Mesothelial cell of epicardium (in vitro differentiated cells): ENCODE measurements around the gene UTP11. TPM values are rescaled to one million over a fixed set of nuclear protein-coding genes. Genes with fewer than 3 reads are reported as not detected.

Experiments
- DNase-seq, 2 experiments: peaks; one replicate each; pipeline ENCODE4 v3.0.0; 2021; ENCODE audit warnings: low spot score in 2 of 2; ENCODE audit not compliant: unreplicated experiment in 2 of 2
- H3K27ac Mint-ChIP-seq: 2 replicates; pipeline ENCODE4 v1.8.0; 2021; ENCODE audit warnings: mixed read lengths
- H3K27me3 Mint-ChIP-seq: 2 replicates; pipeline ENCODE4 v1.8.0; 2021; ENCODE audit warnings: low read depth, mixed read lengths
- H3K36me3 Mint-ChIP-seq: 2 replicates; pipeline ENCODE4 v1.8.0; 2021; ENCODE audit warnings: mixed read lengths
- H3K4me1 Mint-ChIP-seq: 2 replicates; pipeline ENCODE4 v1.8.0; 2021; ENCODE audit warnings: mixed read lengths
- H3K4me3 Mint-ChIP-seq: 2 replicates; pipeline ENCODE4 v1.8.0; 2021; ENCODE audit warnings: mild to moderate bottlenecking, moderate library complexity, mixed read lengths
- H3K9me3 Mint-ChIP-seq: 2 replicates; pipeline ENCODE4 v1.8.0; 2021; ENCODE audit warnings: mixed read lengths
- total RNA-seq: library from RNA; stranded (reverse); gene quantifications from 3 replicates; pipeline ENCODE4 v1.2.1, GENCODE V29; 2021
- TF ChIP-seq, protein P1 (sequence below): fragments of 200-600 bp; sonication (generic); IDR thresholded peaks from one replicate; pipeline ENCODE4 v1.5.0; 2021; ENCODE audit warnings: antibody characterized with exemption; ENCODE audit not compliant: unreplicated experiment

UTP11 gene
- total RNA-seq, 1 donor from 2014 or later: 32.3 TPM

DNA sequence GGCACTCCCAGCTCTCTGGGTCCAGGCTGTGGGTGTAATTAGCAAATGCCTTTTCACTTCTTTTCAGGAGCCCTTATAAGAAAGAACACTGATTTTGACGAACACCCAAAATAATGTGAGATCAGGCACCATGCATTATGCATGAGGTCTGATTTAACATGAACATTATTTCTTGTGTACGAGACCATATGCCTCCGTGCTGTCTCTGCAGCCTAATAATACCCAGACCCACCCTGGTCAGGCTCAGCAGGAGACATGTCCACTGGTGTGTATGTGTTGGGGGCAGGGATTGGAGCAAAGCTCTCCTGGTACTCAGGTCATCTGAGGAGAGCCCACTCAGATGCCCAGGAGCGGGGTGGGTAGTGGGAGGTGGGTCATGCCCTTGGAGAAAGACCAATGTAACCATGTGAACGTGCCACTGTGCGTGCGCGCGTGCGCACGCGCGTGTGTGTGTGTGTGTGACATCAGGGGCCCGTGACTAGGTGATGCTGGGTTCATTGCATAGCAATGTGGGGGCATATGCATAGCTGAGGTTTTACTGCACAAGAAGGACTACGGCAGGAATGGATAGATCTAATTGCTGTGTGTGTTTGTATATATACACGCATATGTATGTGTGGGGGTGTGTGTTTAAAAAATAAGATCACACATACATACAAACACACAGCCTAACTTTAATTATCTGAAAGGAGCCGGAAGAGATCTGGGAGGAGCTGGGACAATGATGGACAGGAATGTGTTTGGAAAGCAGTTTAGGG, 27.0 kb downstream of the UTP11 start:
- DNase-seq: no peak
- Mint-ChIP-seq H3K4me1 (peaks cover 2% of the 10 kb centered on the region), H3K36me3 (no peaks in the 10 kb centered on the region), H3K27me3 (peaks cover 80% of the 10 kb centered on the region), H3K27ac (no peak overlapping the region), H3K9me3 (no peaks in the 10 kb centered on the region), H3K4me3 (no peak overlapping the region)
- TF ChIP-seq, protein P1, sequence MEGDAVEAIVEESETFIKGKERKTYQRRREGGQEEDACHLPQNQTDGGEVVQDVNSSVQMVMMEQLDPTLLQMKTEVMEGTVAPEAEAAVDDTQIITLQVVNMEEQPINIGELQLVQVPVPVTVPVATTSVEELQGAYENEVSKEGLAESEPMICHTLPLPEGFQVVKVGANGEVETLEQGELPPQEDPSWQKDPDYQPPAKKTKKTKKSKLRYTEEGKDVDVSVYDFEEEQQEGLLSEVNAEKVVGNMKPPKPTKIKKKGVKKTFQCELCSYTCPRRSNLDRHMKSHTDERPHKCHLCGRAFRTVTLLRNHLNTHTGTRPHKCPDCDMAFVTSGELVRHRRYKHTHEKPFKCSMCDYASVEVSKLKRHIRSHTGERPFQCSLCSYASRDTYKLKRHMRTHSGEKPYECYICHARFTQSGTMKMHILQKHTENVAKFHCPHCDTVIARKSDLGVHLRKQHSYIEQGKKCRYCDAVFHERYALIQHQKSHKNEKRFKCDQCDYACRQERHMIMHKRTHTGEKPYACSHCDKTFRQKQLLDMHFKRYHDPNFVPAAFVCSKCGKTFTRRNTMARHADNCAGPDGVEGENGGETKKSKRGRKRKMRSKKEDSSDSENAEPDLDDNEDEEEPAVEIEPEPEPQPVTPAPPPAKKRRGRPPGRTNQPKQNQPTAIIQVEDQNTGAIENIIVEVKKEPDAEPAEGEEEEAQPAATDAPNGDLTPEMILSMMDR: no peak

DNA sequence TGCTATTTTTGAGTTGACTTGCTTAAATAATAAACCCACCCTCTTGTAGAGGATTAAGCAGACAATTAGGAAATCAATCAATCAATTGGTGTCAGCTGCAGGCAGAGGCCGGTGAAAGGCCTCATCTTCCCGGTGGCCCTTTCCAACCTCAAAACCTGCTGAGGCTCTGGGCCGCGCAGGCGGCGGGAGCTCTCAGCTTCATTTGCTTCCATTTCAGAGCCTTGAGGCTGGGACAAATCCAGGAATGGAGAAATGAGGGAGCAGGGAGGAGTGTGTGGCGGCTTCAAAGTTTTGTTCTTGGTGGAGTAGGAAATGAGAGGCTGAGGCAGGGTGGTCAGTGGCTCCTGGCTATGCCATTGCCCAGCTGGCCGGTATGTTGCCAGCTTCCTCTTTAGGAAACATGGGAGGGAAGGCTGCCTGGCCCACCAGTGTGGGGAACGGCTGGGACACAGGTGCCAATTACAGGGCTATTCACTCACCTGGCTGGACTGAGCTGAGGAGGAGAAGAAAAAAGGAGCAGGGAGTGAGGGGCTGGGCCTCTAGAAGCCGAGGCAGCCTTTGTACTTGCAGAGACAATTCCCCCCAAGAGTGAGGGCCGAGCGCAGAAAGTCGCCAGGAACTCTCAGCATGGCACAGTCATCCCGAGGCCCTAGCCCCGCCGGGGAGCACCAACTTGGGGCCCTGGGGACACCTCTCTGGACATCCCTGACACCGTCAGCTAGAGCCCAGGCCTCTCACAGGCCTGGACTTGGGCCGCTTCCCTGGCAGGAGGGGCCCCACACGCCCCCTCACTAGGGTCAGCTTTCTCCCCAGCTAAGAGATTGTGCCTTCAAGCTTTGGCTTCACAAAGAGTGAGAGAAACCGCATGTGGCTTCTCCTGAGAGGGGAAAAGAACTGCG, 29.7 kb downstream of the UTP11 start:
- TF ChIP-seq, protein P1: no peak
- DNase-seq: no peak
- Mint-ChIP-seq H3K27me3 (peaks cover 78% of the 10 kb centered on the region), H3K4me3 (no peak overlapping the region), H3K4me1 (peaks cover 4% of the 10 kb centered on the region), H3K36me3 (no peaks in the 10 kb centered on the region), H3K9me3 (no peaks in the 10 kb centered on the region), H3K27ac (no peak overlapping the region)

DNA sequence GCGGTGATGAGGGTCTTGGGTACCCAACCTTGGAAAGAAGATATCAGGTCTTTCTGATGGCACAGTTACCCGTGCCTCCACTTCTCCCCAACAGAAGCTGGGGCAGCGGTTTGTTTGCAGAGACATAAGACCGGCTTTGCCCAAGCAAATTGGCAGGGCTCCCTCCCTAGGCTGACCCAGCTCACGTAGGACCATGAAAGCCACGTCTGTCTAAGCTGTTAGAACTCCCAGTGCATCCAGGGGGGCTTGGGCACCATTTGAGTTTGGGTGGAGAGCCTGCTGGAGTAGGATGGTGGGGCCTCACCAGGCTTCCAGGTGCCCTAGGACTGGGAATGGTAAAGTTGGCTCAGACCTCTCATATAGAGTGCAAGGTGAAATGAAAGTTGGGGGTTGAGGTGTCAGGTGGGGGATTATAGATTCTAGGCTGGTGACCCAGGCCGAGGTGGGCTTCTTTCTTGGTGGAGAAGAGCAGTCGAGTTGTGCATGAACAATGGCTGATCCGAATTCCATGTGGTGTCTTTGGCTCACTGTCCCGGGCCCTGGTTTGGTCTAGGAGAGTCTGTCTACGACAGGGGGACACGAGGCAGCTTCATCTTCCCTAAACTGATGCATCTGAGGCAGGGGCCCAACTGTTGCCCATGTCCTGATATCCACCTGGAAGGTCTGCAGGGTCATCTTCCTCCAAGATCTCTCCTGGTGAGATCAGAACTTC, 30.7 kb downstream of the UTP11 start:
- Mint-ChIP-seq H3K27me3 (peaks cover 82% of the 10 kb centered on the region), H3K4me1 (peaks cover 6% of the 10 kb centered on the region), H3K36me3 (no peaks in the 10 kb centered on the region), H3K4me3 (no peak overlapping the region), H3K9me3 (no peaks in the 10 kb centered on the region), H3K27ac (no peak overlapping the region)
- TF ChIP-seq, protein P1: no peak
- no peak for DNase-seq

DNA sequence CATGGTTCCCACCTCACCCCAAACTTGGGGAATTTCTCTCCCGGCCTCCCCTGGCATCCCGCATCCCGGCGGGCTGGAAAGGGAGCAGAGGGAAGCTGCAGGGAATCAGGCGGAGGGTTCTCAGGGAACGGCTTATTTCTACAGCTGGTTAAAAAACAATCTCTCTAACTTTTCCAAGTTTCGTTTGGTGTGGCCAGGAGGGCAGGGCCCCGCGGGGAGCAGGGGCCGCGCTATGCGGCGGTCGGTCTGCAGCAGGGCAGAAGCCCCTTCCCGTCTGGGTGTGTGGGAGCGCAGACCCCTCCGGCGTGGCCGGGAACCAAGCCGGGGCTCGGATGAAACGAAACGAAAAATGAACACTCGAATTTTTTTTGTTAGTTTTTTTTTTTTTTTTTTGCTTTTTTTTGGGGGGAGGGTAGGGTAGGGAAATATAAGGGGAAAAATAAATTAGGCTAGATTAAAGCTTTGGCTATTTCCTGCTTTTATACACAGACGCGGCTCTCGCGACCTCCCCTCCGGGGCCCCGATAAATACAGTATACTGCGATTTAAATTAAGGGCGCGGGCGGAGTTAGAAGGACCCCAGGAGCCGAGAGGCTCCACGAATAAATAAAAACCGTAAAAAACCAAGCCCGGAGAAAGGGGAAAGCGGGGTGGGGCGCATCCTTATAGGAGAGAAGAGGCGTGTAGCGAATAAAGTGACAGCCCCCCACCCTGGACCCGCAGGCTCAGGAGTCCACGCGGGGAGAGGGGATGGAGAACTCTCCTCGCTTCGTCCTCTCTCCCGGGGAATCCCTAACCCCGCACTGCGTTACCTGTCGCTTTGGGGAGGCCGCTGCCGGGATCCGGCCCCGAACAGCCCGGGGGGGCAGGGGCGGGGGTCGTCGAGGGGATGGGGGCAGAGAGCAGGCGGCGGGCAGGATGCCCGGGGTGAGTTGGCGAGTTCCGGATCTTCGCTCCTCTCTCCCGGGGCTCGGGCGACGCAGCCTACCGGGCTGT, 32.0 kb downstream of the UTP11 start:
- H3K9me3 Mint-ChIP-seq: no peaks in the 10 kb centered on the region
- TF ChIP-seq, protein P1: no peak
- no peaks in the 10 kb centered on the region for H3K36me3 Mint-ChIP-seq
- H3K27ac Mint-ChIP-seq: no peak overlapping the region
- H3K4me1 Mint-ChIP-seq: peaks cover 6% of the 10 kb centered on the region
- no peak for DNase-seq
- H3K27me3 Mint-ChIP-seq: peaks cover 82% of the 10 kb centered on the region
- peak overlapping the region; percentile 40 for H3K4me3 Mint-ChIP-seq
